ENCODE data around the gene ATP5PB. TPM values are rescaled to one million over a fixed set of nuclear protein-coding genes. Genes with fewer than 3 reads are reported as not detected.

The ATP5PB gene, protein sequence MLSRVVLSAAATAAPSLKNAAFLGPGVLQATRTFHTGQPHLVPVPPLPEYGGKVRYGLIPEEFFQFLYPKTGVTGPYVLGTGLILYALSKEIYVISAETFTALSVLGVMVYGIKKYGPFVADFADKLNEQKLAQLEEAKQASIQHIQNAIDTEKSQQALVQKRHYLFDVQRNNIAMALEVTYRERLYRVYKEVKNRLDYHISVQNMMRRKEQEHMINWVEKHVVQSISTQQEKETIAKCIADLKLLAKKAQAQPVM
- total RNA-seq (2022; extraction: Qiagen RNA extraction; ENCODE audit: low read depth), result 241 to 261 TPM (median 249 TPM) in 5 replicates

DNA sequence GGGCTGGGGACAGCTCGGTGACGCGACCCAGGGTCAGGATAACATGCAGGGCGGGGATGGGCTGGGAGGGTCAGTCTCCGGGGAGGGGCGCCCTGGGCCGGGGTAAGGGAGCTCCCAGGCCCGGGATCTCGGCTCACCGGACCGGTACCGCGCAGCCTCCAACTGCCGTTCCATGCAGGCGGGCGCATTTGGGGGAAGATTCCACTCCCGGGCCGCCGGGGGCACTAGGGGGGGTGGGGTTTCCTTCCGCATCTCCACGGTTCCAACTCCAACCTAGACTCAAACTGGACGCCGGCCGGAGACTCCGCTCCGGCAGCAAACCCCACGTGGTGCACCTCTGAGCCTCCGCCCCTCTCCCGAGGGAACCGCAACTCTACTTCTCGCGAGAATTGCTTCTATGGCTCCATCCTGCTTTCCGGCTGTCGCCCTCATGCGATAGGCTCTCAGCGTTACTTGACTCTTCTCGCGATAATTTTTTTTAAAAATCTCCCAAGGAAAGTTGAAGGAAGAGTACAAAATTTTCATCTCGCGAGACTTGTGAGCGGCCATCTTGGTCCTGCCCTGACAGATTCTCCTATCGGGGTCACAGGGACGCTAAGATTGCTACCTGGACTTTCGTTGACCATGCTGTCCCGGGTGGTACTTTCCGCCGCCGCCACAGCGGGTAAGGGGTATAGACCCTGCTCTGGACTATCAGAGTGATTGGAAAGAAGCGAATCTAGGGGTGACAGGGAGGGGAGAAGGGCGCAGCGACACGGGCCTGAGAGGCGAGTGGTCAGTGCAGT, at the start of gene ATP5PB, which contains the start of gene WDR77:
Gene ATP5PB, plus strand, starts transcription at position 547 of the 785 bp plus-strand sequence. Its CDS starts 78 bp downstream, at position 625.
Gene WDR77, minus strand, starts transcription at position 339 of the 785 bp plus-strand sequence. Its CDS starts 87 bp downstream, at position 252.

DNA sequence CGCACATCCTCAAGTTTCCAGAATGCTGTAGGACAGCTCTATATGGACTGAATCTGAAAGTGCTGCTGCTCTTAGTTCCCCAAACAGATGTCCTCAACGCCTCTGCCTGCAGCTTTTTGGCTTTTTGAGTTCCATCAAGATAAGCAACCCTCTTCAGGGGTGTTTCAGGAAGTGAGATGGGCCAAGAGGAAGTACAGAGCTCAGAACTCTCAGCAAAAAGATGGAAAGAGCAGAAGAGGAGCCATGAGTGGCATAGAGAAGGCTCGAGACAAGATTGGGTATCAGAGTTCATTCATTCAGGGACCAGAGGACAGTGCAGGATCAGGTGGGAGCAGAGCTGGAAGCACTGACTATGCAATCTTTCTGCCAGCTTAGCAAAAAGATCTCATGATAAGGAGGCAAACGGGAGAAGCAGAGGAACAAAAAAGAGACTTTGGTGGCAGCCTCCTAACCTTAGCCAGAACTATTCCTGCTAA, 54.4 kb downstream of the ATP5PB start, which contains the start of the genes ADORA3 and TMIGD3:
Gene ADORA3, minus strand, starts transcription at position 49 of the 476 bp plus-strand sequence. CDS start 279 bp downstream, outside the sequence.
Gene TMIGD3, minus strand, starts transcription at position 49 of the 476 bp plus-strand sequence. CDS start 279 bp downstream, outside the sequence.

Other genes starting within 250 kb of the ATP5PB start
- 1.2 to 1.5 TPM (median 1.4 TPM) in 5 replicates for gene DENND2D, start 248.8 kb upstream of the ATP5PB start, total RNA-seq (2022; extraction: Qiagen RNA extraction; ENCODE audit: low read depth)
- 0.42 to 0.79 TPM (median 0.54 TPM) in 4 of 5 replicates, not detected in the other for gene CHI3L2, start 221.8 kb upstream of the ATP5PB start, total RNA-seq (2022; extraction: Qiagen RNA extraction; ENCODE audit: low read depth)
- gene CHIA, start 158.6 kb upstream of the ATP5PB start, total RNA-seq (2022; extraction: Qiagen RNA extraction; ENCODE audit: low read depth), result not detected in 5 replicates
- 1.1 to 1.4 TPM (median 1.2 TPM) in 5 replicates for gene OVGP1, start 21.7 kb upstream of the ATP5PB start, total RNA-seq (2022; extraction: Qiagen RNA extraction; ENCODE audit: low read depth)
- 35.2 to 52.3 TPM (median 49.0 TPM) in 5 replicates for gene WDR77, start 208 bp upstream of the ATP5PB start, total RNA-seq (2022; extraction: Qiagen RNA extraction; ENCODE audit: low read depth)
- gene C1orf162, start 24.5 kb downstream of the ATP5PB start, total RNA-seq (2022; extraction: Qiagen RNA extraction; ENCODE audit: low read depth), result 0.16 to 0.33 TPM (median 0.16 TPM) in 3 of 5 replicates, not detected in the others
- not detected in 5 replicates for gene ADORA3, start 54.2 kb downstream of the ATP5PB start, total RNA-seq (2022; extraction: Qiagen RNA extraction; ENCODE audit: low read depth)
- gene TMIGD3, start 54.2 kb downstream of the ATP5PB start, total RNA-seq (2022; extraction: Qiagen RNA extraction; ENCODE audit: low read depth), result not detected in 5 replicates
- gene RAP1A, start 170.3 kb downstream of the ATP5PB start, total RNA-seq (2022; extraction: Qiagen RNA extraction; ENCODE audit: low read depth), result 25.7 to 36.6 TPM (median 31.7 TPM) in 5 replicates

Data from A549 treated with GW870086 at 1 μM for 4 hours (cell line).